Neural cell (in vitro differentiated cells): Measurements from ENCODE around the gene RILPL1. TPM values are rescaled to one million over a fixed set of nuclear protein-coding genes. Genes with fewer than 3 reads are reported as not detected.
"Not testable (repeated sequence)": the region's sequence is repeated elsewhere in the genome, so short reads cannot be mapped to it uniquely, and the experiment has no call there.

Source experiments
- H2AFZ ChIP-seq: fragments of 200-600, 300-800 bp; sonication (generic), shearing (Covaris generic); 2 replicates; pipeline ENCODE4 v1.6.0; 2014; ENCODE audit warnings: low read depth, mild to moderate bottlenecking, antibody characterized with exemption, low read length, moderate library complexity
- H3F3A ChIP-seq: fragments of 200-600 bp; shearing (Covaris generic); 2 replicates; pipeline ENCODE4 v1.6.1; 2016; ENCODE audit warnings: mild to moderate bottlenecking, moderate library complexity, mixed read lengths, antibody characterized with exemption, low read length; ENCODE audit not compliant: insufficient read depth, poor library complexity, severe bottlenecking
- H3K27ac ChIP-seq: fragments of 200-600, 300-800 bp; sonication (generic), shearing (Covaris generic); 2 replicates; pipeline ENCODE4 v1.5.1; 2014; ENCODE audit warnings: mild to moderate bottlenecking, low read length, moderate library complexity
- H3K27me3 ChIP-seq: fragments of 300-800, 200-600 bp; sonication (generic), shearing (Covaris generic); 2 replicates; pipeline ENCODE4 v1.6.0; 2014; ENCODE audit warnings: mild to moderate bottlenecking, low read depth, low read length, moderate library complexity; ENCODE audit not compliant: insufficient read depth
- H3K36me3 ChIP-seq: fragments of 300-800, 200-600 bp; sonication (generic), shearing (Covaris generic); 2 replicates; pipeline ENCODE4 v1.5.1; 2014; ENCODE audit warnings: mild to moderate bottlenecking, antibody characterized with exemption, low read length, moderate library complexity; ENCODE audit not compliant: insufficient read depth
- H3K4me2 ChIP-seq: fragments of 300-800, 200-600 bp; sonication (generic), shearing (Covaris generic); 2 replicates; pipeline ENCODE4 v1.6.0; 2014; ENCODE audit warnings: mild to moderate bottlenecking, low read length
- H3K4me3 ChIP-seq: fragments of 300-800, 200-600 bp; sonication (generic), shearing (Covaris generic); 2 replicates; pipeline ENCODE4 v1.5.1; 2014; ENCODE audit warnings: mild to moderate bottlenecking, low read length, moderate library complexity
- H3K79me2 ChIP-seq: fragments of 200-600 bp; shearing (Covaris generic); replicated peaks from 2 replicates; pipeline ENCODE4 v1.6.0; 2014; ENCODE audit warnings: mild to moderate bottlenecking, low read length, moderate library complexity; ENCODE audit not compliant: insufficient read depth
- H3K9ac ChIP-seq: fragments of 300-800, 200-600 bp; sonication (generic), shearing (Covaris generic); 2 replicates; pipeline ENCODE4 v1.6.1; 2016; ENCODE audit warnings: mild to moderate bottlenecking, low read length, mixed read lengths
- H3K9me2 ChIP-seq: fragments of 200-600 bp; shearing (Covaris generic); 2 replicates; pipeline ENCODE4 v1.6.1; 2016; ENCODE audit warnings: mild to moderate bottlenecking, low read length, mixed read lengths; ENCODE audit not compliant: insufficient read depth
- H3K9me3 ChIP-seq: fragments of 200-600, 300-800 bp; sonication (generic), shearing (Covaris generic); 2 replicates; pipeline ENCODE4 v1.6.1; 2016; ENCODE audit warnings: mild to moderate bottlenecking, mixed run types, low read length, moderate library complexity, mixed read lengths
- H4K20me1 ChIP-seq: fragments of 200-600 bp; shearing (Covaris generic); 2 replicates; pipeline ENCODE4 v1.6.1; 2016; ENCODE audit warnings: mild to moderate bottlenecking, mixed run types; ENCODE audit not compliant: insufficient read depth
- CTCF ChIP-seq: fragments of 450-650 bp; IDR thresholded peaks from 2 replicates; pipeline ENCODE4 v1.5.1; 2014; ENCODE audit warnings: antibody characterized with exemption, mild to moderate bottlenecking, moderate library complexity; ENCODE audit not compliant: poor library complexity, severe bottlenecking
- EP300 ChIP-seq: fragments of 450-650 bp; conservative IDR thresholded peaks from 2 replicates; pipeline ENCODE4 v1.6.1; 2014; ENCODE audit warnings: antibody characterized with exemption, mild to moderate bottlenecking, moderate library complexity; ENCODE audit not compliant: poor library complexity, severe bottlenecking
- EZH2 ChIP-seq: fragments of 200-600, 300-800 bp; shearing (Covaris generic), sonication (generic); IDR thresholded peaks from 2 replicates; pipeline ENCODE4 v1.6.1; 2014; ENCODE audit warnings: antibody characterized with exemption, low read length, borderline replicate concordance, mild to moderate bottlenecking; ENCODE audit not compliant: insufficient read depth, poor library complexity, severe bottlenecking
- MXI1 ChIP-seq: fragments of 450-650 bp; conservative IDR thresholded peaks from 2 replicates; pipeline ENCODE4 v1.6.1; 2014; ENCODE audit warnings: antibody characterized with exemption, mild to moderate bottlenecking; ENCODE audit not compliant: poor library complexity, severe bottlenecking
- POLR2AphosphoS5 ChIP-seq: IDR thresholded peaks from 2 replicates; pipeline ENCODE4 v1.6.1; 2012
- RAD21 ChIP-seq: fragments of 450-650 bp; conservative IDR thresholded peaks from 2 replicates; pipeline ENCODE4 v1.6.1; 2014; ENCODE audit warnings: antibody characterized with exemption, mild to moderate bottlenecking, moderate library complexity
- SMC3 ChIP-seq: fragments of 450-650 bp; conservative IDR thresholded peaks from 2 replicates; pipeline ENCODE4 v1.6.1; 2014; ENCODE audit warnings: antibody characterized with exemption, mild to moderate bottlenecking, moderate library complexity; ENCODE audit not compliant: poor library complexity
- TAF1 ChIP-seq: IDR thresholded peaks from 2 replicates; pipeline ENCODE4 v1.6.1; 2012; ENCODE audit warnings: low read depth
- polyA plus RNA-seq: library from polyadenylated mRNA; depleted of rRNA; stranded (reverse); fragments of >200 nt; gene quantifications from 2 replicates; pipeline ENCODE4 v1.2.3, GENCODE V29; 2014
- TF ChIP-seq, protein P1 (sequence below): IDR thresholded peaks from 2 replicates; pipeline ENCODE4 v1.6.1; 2012; ENCODE audit warnings: borderline replicate concordance

Gene RILPL1
- polyA plus RNA-seq, 1 donor from 2014 or later: 1.4 TPM

DNA sequence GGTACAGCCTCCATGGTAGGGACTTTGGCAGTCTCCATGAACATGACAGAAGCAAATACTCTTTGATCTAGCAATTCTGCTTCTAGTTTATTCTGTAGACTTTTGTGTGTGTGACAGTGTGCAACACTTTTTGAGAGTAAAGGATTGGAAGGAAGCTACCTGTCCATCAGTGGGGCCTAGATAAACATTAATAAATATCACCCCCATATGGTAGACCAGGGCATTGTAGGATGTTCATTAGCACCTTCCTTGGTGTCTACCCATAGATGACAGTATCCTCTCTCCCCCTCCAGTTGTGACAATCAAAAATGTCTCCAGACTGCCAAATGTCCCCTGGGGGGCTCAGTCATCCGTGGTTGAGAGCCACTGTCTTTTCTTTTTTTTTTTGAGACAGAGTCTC lies 64.7 kb downstream of the RILPL1 start:
- H3K9me3 ChIP-seq: no peaks in the 10 kb centered on the region

GRCh38 chr12:123465084-123465483 lies 68.4 kb downstream of the RILPL1 start:
- Histone ChIP-seq H4K20me1 (no peaks in the 10 kb centered on the region), H3K9me2 (no peaks in the 10 kb centered on the region), H3K27ac (no peak overlapping the region), H3K9ac (no peak overlapping the region), H3K4me2 (no peak overlapping the region), H3K4me3 (no peak overlapping the region), H3K36me3 (no peaks in the 10 kb centered on the region), H3K27me3 (no peaks in the 10 kb centered on the region), H3K9me3 (no peaks in the 10 kb centered on the region), H3K79me2 (peaks cover 5% of the 10 kb centered on the region), H3F3A (no peaks in the 10 kb centered on the region), H2AFZ (no peak overlapping the region)
- TF ChIP-seq CTCF: no peak
- TF ChIP-seq EZH2: no peak
- TF ChIP-seq EP300: no peak
- TF ChIP-seq, protein P1, sequence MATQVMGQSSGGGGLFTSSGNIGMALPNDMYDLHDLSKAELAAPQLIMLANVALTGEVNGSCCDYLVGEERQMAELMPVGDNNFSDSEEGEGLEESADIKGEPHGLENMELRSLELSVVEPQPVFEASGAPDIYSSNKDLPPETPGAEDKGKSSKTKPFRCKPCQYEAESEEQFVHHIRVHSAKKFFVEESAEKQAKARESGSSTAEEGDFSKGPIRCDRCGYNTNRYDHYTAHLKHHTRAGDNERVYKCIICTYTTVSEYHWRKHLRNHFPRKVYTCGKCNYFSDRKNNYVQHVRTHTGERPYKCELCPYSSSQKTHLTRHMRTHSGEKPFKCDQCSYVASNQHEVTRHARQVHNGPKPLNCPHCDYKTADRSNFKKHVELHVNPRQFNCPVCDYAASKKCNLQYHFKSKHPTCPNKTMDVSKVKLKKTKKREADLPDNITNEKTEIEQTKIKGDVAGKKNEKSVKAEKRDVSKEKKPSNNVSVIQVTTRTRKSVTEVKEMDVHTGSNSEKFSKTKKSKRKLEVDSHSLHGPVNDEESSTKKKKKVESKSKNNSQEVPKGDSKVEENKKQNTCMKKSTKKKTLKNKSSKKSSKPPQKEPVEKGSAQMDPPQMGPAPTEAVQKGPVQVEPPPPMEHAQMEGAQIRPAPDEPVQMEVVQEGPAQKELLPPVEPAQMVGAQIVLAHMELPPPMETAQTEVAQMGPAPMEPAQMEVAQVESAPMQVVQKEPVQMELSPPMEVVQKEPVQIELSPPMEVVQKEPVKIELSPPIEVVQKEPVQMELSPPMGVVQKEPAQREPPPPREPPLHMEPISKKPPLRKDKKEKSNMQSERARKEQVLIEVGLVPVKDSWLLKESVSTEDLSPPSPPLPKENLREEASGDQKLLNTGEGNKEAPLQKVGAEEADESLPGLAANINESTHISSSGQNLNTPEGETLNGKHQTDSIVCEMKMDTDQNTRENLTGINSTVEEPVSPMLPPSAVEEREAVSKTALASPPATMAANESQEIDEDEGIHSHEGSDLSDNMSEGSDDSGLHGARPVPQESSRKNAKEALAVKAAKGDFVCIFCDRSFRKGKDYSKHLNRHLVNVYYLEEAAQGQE: no peak
- no peak for TF ChIP-seq RAD21

More for the DNA sequence above, 64.7 kb downstream of the RILPL1 start:
- Histone ChIP-seq H3K4me3 (no peak overlapping the region), H2AFZ (no peak overlapping the region), H3K27ac (no peak overlapping the region), H3K27me3 (no peaks in the 10 kb centered on the region), H3K9me2 (no peaks in the 10 kb centered on the region), H3F3A (no peaks in the 10 kb centered on the region), H3K4me2 (no peak overlapping the region), H4K20me1 (no peaks in the 10 kb centered on the region), H3K9ac (no peak overlapping the region), H3K36me3 (peaks cover 9% of the 10 kb centered on the region), H3K79me2 (peaks cover 5% of the 10 kb centered on the region)
- TF ChIP-seq TAF1 (no peak), MXI1 (no peak), POLR2AphosphoS5 (no peak), CTCF (no peak), SMC3 (no peak), EP300 (no peak), EZH2 (no peak), RAD21 (no peak)
- TF ChIP-seq, protein P1: no peak

DNA sequence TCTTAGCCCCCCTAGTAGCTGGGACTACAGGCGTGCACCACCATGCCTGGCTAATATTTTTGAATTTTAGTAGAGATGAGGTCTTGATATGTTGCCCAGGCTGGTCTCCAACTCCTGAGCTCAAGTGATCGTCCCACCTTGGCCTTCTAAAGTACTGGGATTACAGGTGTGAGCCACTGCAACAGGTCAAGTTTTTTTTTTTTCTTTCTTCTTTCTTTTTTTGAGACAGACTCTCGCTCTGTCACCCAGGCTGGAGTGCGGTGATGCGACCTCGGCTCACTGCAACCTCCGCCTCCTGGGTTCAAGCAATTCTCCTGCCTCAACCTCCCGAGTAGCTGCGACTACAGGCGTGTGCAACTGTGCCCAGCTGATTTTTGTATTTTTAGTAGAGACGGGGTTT lies 70.3 kb downstream of the RILPL1 start:
- H3F3A ChIP-seq, H3K36me3 ChIP-seq, H3K9me2 ChIP-seq, H3K4me3 ChIP-seq, H3K4me2 ChIP-seq, H3K9ac ChIP-seq, H3K27me3 ChIP-seq, H3K27ac ChIP-seq, H4K20me1 ChIP-seq, H3K9me3 ChIP-seq, H2AFZ ChIP-seq: not testable (repeated sequence)
- H3K79me2 ChIP-seq: peaks cover 11% of the 10 kb centered on the region
